HG02852 (cell line): Measurements from ENCODE around the gene MRPL24.
"Not testable (repeated sequence)": the region's sequence is repeated elsewhere in the genome, so short reads cannot be mapped to it uniquely, and the experiment has no call there.

Source experiments
- ATAC-seq: cut with Tn5 transposase; IDR thresholded peaks from one replicate; pipeline ENCODE4 v1.9.1; 2021; ENCODE audit warnings: mild to moderate bottlenecking, moderate library complexity; ENCODE audit not compliant: unreplicated experiment

The MRPL24 gene

GRCh38 chr1:156760092-156760795 is 19.4 kb upstream of the MRPL24 start:
- no peak for ATAC-seq

GRCh38 chr1:156757572-156758253 is 16.8 kb upstream of the MRPL24 start:
- not testable (repeated sequence) for ATAC-seq

GRCh38 chr1:156756355-156756754 is 15.5 kb upstream of the MRPL24 start:
- no peak for ATAC-seq

- ATAC-seq, result no peak
Measured at GRCh38 chr1:156755527-156755950, 14.7 kb upstream of the MRPL24 start.

DNA sequence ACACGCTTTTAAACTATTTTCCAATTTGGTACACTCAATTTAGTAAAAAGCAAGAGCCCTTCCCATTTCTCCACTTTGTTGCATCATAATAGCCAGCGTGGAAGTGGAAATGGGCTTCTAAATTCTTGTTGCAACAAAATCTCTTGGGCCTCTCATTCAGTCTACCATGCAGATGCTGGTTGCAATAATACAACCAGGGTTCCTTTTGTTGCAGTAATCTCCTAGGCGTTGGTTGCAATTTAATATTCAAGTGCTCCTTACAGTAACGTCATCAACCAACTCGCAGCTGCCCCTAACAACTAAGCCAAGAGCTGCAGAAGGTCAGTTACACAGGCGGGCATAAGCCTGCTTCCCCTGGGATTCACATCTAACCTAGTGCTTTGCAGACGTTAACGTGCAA is 13.3 kb upstream of the MRPL24 start:
- no peak for ATAC-seq

GRCh38 chr1:156752843-156753482 is 12.1 kb upstream of the MRPL24 start:
- ATAC-seq, result no peak

- peak; percentile 58 for ATAC-seq
Measured at GRCh38 chr1:156751757-156752481, 11.0 kb upstream of the MRPL24 start.

DNA sequence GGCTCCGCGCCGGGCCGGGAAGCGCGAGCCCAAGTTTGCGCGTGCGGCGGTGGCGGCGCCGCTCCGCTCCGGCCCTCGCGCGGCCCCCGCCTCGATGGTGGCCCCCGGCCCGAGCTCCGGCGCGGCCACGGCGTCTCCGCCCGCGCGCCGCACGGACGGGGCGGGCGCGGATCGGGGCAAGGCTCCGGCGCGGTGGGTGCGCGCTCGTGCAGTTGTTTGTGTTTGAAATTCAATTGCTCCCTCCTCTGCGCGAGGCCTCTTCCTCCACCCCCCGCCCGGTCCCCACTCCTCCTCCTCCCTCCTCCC is 10.5 kb upstream of the MRPL24 start, which contains the start of gene HDGF:
HDGF (minus strand) TSS at position 225 of the 306 bp plus-strand sequence. CDS start 246 bp downstream, outside the sequence.
- peak; percentile 18 for ATAC-seq

DNA sequence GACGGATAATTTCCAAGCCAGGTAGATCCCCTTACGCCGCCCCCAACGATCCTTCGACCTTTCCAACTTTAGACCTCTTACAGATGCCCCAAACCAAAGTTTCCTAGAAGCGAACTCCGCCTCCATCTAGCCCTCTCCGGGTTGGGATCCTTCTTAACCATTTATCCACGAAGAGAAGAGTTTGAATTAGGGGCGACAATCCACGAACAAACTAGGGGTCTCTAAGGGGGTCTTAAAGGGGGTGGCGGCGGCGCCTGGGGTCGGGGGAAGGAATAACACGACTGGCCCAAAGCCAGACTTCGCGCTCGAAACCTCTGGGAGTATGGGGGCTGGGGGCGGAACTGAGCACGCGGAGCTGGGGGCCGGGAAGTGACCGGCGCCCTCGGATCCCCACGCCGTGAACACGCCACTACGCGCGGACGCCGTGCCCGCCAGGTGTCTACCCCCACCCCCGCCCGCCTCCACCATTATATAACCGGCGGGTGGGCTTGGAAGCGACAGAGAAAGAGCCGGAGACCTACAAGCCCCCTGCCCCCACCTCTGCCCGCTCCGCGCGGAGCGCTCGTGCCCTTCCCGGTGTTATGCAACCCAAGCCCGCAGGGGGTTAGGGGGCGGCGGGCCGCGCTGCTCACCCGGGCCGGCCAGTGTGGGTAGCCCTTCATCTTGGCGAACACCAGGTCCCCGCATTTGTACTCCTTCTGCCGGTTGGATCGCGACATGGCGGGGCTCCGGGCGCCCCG is 10.0 kb upstream of the MRPL24 start:
- ATAC-seq, result peak; percentile 18

DNA sequence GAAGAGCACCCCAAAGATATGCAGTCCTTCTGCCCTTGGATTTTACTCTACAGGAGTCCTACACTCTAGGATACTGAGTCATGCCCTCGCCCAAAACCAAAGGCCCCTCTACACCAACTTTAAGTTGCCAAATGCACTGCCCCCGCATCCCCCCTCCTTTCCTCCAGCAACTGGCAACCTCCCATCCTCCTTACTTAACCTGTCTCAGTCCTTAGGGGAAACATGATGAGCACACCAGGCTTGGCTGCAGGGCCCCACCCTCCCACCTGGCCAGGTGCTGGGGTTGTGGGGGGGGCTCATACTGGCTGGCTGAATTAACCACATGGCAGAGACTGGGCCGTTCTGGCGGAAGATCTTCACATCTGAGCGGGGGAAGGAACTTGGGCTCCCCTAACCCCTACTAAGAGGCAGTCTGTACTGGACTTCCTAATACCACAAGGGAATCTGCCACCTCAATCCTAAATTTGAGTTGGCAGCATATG is 9.3 kb upstream of the MRPL24 start:
- ATAC-seq, result no peak

- no peak for ATAC-seq
Measured at GRCh38 chr1:156749419-156750118, 8.7 kb upstream of the MRPL24 start.

DNA sequence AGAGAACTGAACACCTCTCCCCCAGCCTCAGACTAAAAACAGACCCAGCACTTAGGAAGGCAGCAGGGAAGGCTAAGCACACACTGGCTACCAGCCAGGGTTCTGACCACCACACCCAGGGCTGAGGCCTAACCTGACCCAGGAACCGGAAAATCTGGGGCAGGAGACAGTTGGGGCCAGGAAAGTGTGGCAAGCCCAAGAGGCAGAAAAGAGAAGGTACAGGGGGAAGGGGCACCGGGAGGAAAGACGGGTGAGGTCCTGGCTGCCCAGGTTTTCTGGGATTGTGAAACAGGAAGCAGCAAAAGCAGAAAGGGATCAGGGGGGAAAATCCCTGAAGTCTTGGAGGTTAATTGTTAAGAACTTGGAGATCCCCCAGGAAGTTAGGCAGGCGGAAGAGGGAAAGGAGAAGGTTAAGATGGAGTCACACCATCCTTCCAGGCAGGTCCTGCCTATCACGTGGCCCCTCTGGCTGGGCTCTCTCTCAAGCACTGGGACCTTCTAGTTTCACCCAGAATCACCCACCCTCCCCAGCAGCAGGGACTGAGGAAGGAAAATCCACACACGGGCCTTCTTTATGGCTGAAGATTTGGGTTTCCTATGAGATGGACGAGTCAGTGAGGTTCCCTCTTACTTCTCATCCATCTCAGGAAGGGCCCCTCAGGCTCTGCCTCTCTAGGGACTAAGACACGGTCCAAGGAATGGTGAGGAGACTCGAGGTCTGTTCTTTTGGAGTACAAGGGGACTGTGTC is 8.0 kb upstream of the MRPL24 start:
- ATAC-seq, result no peak

- ATAC-seq, result no peak
Measured at GRCh38 chr1:156747742-156748669, 7.1 kb upstream of the MRPL24 start.

- no peak for ATAC-seq
Measured at GRCh38 chr1:156746728-156747631, 6.1 kb upstream of the MRPL24 start.

GRCh38 chr1:156746406-156746727 is 5.5 kb upstream of the MRPL24 start:
- ATAC-seq, result no peak

- no peak for ATAC-seq
Measured at GRCh38 chr1:156745881-156746280, 5.0 kb upstream of the MRPL24 start.

- ATAC-seq, result no peak
Measured at GRCh38 chr1:156744786-156745419, 4.0 kb upstream of the MRPL24 start.
